ENCODE data around the gene GNAO1.

GNAO1 gene

DNA sequence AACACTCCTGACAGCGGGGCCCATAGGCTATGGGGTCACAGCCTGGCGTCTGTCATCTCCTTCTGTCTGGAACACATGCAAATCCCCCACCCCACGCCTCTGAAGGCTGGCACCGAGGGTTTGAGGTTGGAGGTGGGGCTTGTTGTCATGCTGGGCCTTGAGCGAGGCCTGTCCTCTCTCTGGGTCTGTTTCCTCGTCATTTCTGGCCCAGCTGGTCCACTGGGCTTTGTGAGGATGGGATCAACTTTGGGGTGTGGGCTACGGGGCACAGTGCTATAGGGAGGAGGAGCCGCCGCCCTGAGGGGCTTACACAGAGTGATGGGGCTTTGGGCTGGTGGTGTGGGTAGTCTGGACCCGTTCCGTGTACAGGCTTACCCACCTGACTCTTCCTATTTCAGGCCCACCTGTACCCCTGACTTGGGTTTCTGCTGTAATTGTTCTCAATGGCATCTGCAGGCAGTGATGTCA lies 146.6 kb downstream of the GNAO1 start:
- no peak for DNase-seq

DNA sequence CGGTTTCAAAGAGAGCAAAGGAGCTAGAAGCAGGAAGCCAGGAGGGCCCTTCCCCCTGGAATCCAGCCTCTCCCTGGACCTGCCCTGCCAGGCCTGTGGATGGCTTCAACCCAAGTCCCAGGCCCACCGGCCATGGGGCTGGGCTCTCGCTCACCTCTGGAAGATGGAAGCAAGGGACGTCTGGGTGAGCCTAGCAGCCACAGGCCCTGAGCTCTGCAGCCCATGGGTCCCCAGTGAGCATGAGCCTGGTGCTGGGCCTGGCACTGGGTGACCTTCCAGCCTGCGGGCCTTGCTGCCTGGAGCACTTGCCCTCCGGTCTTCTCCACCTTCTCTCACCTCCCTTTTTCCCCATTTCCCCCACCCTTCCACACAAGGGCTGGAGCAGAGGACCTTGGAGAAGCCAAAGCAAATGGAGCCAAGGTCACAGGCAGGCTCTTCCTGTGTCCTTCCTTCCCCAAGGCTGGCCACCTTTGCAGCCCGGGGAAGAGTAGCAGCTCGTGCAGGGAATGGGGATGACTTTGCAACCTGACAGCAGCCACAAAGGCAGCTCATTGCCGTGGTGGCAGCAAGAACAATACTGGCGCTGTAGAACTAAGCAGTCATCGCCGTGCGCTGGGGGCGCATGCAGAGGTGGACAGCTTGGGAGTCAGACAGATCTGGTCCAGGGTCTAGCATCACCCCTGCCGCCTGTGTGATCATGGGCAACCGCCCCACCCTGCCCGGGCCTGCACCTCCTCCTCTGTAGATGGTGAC lies 147.5 kb downstream of the GNAO1 start:
- DNase-seq: no peak

DNA sequence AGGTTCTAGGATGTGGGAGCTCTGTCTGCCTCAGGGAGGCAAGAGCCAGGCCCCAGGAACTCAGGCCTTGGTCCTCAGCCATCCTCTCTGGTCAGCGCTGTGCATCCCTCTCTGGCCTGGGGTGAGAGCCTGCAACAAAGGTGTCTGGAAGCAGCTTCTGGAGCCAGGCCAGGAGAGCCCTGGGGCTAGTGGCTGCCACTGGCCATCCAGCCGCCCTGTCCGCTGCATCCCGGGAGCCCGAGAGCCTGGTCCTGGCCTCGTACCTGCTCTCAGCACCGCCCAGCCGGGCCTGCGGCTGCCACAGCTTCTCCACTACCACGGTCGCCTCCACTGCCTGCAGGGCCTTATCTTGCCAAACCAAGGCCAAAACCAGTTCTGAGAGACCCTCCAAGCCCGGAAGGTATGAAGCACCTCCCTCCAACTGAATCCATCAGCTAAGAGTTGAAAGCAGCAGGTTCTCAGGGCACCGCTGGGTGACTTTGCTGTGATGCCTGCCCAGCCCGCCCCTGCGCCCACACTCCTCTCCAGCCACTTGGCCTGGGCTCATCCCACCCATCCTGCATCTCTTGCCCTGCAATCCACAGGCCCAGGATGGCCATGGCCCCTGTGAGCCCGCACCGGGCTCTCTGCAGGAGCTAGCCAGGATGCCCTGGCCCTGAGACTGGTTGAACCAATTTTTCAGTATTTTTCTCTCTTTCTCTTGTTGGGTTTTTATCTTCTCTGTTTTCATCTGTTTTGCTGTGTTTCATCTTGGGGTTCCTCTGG lies 148.3 kb downstream of the GNAO1 start:
- no peak for DNase-seq

DNA sequence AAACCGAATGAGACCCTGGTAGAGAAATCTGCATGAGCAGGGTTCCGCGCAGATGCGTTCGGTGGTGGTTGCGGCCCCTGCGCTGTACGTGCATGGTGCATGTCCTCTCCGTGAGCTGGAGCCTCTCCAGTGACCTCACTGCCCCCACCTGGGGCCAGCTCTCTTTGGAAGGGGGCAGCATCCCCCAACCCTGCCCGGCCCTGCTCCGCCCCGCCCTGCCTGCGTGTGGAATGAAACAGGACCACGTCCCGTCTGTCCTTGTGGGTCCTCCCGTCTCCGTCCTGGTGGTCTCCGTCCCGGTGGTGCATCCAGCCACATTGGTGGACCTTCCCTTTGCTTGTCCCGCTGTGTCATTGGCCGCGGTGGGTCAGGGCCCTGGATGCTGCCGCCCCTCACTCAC lies 149.1 kb downstream of the GNAO1 start:
- no peak for DNase-seq

DNA sequence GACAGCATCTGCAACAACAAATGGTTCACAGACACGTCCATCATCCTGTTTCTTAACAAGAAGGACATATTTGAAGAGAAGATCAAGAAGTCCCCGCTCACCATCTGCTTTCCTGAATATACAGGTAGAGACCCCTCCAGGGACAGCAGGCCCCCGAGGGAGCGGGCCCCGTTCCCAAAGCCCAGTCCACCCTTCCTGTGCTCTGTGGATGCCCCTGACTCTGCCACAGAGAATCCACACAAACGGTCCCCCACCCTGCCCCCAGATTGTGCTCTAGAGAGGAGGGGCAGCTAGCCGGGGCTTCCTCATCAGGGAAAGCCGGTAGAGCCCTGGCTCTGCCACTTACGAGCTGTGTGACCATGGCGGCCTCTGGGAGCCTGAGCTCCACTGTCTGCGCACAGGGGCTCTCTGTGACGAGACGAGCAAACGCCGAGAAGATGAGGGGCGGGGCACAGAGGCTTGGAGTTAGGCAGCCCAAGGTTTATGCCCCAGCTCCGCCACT lies 149.6 kb downstream of the GNAO1 start:
- DNase-seq: no peak

DNA sequence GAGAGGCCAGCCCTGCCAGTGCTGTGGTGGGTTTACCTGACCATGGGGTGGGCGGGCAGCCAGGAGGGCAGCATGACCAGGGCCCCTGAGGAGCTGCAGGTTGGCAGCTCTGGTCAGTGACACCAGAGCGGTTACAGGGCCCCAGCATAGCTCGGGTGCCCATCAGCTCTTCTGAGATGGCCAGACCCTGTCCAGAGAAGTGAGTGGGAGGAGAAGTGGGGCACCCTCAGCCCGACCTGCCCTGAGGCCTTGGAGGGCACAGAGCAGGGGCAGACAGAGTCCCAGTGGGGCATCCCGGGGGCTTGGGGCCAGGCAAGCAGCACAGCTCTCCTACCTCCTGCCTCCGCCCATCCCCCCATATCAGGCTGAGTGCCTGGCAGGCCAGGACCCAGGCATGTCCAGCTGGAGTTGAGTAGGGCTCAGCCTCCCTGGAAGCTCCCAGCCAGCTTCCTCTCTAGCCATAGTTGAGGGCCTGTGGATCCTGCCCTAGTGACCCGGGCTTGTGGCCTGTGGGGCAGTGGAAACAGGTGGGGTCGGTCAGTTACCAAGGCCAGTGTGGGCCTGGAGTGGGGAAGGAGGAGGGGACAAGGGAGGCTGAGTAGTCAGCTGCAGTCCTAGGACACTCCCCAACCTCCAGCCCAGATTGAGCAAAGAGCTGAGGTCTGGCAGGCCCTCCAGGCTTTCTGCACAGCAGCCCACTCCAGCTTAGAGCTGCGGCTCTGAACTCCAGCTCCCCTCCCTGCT lies 150.5 kb downstream of the GNAO1 start:
- no peak for DNase-seq

DNA sequence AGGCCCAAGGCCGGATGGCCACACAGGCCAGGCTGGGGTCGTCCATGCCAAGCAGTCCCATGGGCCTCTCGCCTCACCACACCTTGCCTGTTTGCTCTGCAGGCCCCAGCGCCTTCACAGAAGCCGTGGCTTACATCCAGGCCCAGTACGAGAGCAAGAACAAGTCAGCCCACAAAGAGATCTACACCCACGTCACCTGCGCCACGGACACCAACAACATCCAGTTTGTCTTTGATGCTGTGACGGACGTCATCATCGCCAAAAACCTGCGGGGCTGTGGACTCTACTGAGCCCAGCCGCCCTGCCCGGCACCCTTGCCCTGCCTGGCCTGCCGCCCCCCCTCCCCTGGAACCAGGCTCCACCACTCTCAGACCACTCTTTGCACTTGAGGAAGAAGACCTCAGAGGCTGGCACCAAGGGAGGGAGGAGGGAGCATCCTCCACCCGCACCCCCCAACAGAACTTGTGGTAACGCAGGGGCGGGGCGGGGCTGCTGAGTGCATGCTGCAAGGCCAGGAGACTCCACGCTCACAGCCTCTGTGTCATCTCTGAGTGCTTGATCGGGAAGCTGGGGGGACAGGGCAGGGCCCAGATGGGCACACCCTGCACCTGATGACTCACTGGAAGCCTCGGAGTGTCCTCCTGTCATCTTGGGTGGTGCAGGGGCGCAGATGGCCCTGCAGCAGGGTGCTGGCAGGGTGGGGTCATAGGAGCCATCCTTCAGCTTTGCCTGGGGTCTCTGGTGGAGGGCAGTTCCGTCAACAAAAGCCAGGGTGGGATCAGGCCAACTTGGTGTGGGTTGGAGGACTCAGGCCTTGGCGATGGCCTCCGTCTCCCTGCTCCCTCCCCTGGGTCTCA lies 152.6 kb downstream of the GNAO1 start:
- no peak for DNase-seq

DNA sequence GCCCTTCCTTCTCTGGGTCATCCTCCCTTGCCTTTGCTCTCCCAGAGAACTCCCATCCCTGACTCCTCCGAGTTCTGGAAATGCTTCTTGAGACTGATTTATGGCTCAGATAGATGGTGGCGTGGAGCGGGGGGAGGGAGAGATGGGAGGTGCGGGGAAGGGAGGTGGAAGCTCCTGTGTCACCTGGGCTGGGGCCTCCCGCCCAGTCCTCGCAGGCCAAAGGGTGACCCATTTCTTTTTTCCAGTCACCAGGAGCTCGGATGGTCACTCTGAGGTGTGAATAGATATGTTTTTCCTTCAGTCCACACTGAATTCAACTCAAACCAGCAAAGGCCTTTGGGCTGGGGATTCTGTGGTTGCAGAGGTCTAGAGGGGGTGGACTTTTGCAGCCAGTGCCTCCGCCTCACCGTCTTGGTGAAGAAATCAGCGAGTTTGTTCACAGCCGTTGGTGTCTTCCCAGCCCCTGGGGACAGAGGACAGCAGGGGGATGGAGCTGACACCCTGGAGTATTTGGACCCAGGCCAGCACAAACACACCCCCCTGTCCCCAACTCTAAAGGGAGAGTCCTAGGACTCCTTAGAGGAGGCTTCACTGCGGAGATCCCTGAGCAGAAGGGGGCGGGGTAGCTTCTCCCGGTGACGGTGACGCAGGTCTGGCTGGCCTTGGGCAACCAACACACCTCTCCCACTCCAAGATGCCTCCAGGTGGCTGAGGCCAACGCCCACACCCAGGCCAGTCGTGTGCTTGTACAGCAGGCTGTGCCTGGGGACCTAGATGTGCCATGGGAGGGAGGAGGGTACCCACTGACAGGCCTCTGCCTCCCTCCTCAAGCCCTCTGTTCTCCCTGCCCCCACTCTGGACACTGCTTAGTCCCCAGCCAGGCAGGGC lies 153.5 kb downstream of the GNAO1 start:
- no peak for DNase-seq

DNA sequence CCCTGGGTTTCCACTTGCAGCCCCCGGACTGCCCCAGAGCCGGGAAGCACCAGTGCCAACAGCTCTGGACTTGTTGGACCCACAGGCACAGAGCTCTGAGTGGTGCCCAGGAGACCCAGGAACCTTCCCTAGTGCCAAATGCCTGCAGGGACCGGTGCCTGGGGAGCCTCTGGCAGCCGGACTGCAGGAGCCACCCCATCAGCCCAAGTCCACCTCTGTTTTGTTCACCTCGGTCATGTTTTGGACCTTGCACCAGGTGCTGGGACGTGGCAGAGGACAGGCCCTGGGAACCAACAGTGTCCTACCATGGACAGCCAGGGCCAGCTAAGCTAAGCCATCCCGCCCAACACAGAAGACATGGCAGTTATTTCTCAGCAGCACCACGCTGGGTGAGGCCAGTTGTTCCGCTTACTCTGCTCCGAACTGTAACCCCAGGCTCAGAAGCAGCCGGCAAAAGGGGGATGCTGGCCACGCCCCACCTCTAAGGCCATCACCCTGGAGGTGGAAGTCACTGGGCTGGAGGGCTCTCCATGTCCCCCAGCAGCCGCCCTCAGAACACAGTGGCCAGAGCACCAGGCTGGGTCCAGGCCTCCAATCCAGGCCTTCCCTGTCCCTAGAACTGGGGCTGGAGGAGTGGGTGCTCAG lies 154.2 kb downstream of the GNAO1 start:
- no peak for DNase-seq

DNA sequence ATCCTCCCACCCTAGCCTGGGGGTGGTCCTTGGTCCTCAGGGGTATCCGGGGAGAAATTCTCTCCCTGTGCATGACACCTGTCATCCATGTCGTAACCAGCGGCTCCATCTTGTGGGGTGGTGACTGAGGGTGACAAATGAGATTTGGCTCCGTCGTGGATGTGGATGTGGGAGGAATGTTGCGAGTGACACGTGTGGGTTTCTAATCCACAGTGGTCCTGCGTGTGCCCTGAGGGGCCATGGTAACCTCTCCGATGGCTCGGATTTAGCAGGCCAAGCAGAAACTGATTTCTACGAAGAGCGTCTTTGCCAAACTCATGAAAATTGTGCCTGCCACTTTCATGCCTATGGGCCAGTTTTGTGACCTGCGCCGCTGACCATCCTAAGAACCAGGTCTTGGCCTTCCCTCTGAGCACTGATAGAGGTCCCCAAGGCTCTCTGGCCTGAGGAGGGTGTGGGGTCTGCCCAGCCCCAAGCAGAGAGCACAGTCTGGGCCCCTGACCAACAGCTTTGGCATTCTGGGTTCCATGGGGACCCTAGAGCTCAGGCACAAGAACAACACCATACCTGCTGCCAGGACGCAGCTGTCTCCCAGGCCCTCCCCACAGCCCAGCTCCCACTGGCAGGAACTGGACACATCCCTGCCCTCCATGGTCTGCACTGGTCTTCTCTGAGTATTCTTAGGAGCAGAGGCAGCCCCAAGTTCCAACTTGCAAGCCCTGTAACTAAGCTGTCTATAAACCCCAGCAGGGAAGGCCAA lies 155.0 kb downstream of the GNAO1 start:
- DNase-seq: no peak

DNA sequence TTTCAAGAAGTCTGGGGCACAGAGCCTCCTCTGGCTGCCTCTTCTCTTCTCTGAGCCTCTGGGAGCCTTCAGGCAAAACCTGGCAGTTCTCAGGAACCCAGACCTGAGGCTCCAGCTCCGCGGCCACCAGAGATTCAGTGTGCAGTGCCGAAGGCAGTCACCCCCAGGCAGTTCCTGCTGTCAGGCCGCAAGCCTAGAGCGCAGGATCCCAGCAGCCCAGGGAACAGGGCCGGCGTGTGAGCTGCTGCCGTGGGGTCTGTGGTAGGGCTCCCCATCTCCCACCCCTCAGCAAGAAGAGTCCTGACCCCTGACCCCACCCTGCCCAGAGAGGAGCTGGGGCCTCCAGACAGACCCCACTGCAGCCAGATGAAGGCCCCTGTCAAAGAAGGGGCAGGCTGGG lies 155.9 kb downstream of the GNAO1 start:
- no peak for DNase-seq

DNA sequence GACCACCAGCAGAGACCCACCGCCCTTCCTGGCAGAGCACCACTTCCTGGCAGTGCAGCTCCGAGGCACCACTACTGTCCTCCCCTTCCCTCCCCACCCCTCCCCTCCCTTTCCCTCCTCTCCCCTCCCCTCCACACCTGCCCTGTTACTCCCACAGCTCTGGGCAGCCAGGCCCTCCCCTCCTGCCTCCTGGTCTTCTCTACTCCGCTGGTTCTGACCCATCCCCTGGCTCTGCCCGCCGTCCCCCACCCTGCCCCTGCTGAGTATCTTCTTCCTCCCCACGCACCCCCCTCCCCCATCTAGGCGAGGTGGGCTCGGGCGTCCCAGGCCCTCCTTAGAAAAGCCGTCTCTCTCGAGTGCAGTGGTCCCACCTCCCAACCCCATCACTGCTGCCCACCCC lies 156.4 kb downstream of the GNAO1 start:
- DNase-seq: no peak

DNA sequence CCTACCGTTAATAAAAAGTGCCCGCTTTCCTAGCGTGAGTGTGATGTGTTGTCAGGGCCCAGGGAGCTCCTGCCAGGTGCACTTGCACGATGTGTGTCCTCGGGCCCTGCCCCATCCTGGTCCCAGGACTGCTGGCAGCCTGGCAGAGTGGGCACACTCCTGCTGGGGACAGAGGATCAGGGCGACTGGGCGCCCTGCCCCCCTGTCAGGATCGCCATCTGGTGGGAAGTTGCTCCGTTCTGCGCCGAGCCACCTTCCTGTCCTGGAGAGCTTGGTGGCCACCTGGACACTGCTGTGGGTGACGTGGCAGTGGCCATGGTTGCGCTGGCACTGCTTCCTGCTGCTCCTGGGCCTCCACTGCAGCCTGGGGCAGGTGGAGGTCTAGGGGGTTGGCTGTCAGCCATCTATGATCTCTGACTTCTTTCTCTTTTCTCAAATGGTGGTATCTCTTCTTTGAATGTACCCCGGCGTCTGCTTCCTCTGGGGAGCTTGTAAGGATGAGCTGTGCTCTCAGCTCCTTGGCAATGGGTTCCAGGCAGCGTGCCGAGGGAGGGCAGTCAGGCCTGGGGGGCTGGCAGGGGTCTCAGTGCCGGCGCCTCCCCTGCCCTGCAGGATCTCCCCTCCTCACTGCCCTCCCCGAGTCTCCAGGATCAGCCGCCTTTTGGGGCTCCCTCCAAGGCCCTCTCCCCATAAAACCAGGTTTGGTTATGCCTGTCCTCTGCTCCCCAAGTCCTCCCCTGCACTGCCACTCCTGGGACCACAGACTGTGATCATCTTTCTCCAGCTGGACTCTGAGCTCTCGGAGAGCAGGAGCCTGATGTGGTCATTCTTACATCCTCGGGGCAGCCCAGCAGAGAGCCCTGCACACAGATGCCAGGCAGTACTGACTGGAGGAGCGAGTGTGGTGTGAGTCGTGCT lies 157.1 kb downstream of the GNAO1 start:
- DNase-seq: no peak

DNA sequence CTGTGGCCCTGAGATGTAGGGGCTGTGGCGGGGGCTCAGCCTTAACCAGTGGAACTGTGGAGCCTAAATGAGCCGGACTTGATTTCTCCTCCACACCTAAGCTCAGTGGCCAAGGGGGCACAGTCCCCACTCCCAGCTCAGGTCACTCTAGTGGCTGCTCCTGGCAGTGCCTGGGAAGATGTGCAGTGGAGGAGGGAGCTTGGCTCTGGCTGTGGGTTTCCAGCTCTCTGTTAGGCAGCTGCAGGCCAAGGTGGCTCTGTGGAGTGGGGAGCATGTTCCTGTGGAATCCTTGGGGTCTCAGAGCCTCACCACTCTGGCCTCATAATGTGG lies 157.8 kb downstream of the GNAO1 start:
- DNase-seq: no peak

DNA sequence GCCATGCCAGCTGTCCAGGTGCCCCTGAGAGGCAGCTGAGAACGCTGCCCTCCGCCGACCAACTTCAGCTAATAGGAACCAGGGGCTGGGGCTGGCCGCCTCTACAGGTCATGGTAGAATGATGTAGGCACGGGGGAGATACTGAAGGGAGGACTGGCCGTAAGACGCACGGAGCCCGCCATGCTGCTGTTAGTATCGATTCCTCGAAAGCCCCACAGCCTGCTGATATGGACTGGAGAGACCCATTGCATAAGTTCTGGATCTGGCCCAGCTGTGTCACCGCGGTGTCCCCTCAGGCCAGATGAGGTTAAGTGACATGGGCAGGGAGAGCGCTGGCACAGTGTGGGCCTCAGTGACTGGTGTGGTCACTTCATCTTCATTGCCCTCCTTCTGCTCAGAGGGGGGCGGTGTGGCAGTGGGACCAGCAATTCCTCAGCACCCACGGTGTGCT lies 158.4 kb downstream of the GNAO1 start:
- no peak for DNase-seq

DNA sequence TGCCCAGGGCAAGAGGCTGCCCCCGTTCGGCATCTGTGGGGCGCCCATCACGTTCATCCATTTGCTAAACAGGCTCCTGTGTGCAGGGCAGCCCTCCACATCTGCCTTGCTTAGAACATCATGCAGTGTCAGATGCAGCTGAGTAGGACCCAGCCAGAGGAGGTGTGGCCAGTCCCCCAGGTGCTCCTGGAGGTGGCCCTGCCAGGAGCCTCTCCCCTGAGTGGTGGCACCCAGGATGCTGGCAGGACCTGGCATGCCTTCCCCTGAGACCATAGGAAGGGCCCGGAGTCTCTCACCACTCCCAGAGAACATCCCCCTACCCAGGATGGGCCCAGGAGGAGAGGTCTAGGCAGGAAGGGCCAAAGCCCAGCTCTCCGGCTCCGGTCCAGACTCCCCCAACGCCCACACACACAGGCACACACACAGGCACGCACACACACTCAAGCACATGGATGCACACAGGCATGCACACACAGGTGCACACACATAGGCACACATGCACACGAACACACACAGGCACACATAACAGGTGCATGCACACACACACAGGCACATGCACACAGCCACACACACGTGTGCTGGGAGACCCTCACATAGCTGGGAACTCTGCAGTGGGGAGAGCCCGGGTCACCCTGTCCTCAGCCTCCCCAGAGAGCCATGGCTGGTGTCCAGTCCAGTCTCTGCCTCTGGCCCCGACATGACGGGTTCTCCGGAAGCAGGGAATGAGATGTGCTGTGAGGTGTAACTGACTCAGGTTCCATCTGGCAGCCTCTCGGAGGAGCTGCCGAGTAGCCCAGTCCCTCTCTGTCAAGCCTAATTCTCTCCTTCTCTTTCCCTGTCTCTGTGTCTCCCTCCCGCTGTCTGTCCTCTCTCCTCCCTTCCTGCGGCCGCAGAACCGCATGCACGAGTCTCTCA lies 159.5 kb downstream of the GNAO1 start:
- DNase-seq: no peak

DNA sequence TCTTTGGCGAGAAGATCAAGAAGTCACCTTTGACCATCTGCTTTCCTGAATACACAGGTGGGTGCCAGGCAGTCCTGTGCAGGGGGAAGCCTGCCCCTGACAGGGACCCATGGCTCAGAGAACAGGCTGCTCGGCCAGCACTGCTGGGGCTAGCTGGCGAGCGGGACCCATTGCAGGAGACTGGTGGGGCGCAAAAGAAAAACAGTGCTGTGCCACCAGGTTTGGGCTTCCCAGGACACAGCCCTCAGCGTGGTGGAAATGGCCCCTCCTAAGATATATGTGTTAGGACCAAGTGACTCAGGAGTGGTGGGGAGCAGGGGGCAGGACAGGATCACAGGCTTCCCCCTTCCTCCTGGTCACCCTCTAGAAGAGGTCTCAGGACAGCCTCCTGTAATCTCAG lies 160.2 kb downstream of the GNAO1 start:
- DNase-seq: no peak
